Measurements from ENCODE around the gene VPS11. TPM values are rescaled to one million over a fixed set of nuclear protein-coding genes. Genes with fewer than 3 reads are reported as not detected.
"Not testable (repeated sequence)": the region's sequence is repeated elsewhere in the genome, so short reads cannot be mapped to it uniquely, and the experiment has no call there.

VPS11 gene
- polyA plus RNA-seq, 1 experiment, result 15.9 TPM

GRCh38 chr11:119055901-119056300 lies 11.7 kb upstream of the VPS11 start:
- Histone ChIP-seq H3K36me3 (ENCODE audit: control insufficient read depth, insufficient read depth, low read length) (peaks cover 32% of the 10 kb centered on the region), H3K4me3 (ENCODE audit: low read depth, low read length) (peak overlapping the region; percentile 87), H3K27me3 (ENCODE audit: control insufficient read depth, insufficient read depth, low read length) (no peaks in the 10 kb centered on the region)
- no peak; the same call in 1 of the 2 replicates for TF ChIP-seq CTCF (IDR thresholded peaks at IDR 0.05; ENCODE audit: insufficient read depth, low read depth, low read length)
- POLR2A ChIA-PET, result no interaction called here
- CTCF ChIA-PET, result interaction anchor here (0.9 to 1.5 kb wide), 5 partner anchors 10 to 79 kb away, joined by 3 to 4 read pairs (median 3); partner anchors contain the start of gene C2CD2L
- DNase-seq (ENCODE audit: low read depth), result no peak

- CTCF ChIA-PET, result interaction anchor here (0.9 to 1.5 kb wide), 4 partner anchors 11 to 79 kb away, joined by 3 to 4 read pairs (median 3); partner anchors contain the start of gene C2CD2L
Measured at GRCh38 chr11:119056421-119056999, 11.1 kb upstream of the VPS11 start.

GRCh38 chr11:119057000-119057769 lies 10.4 kb upstream of the VPS11 start, which contains the start of gene HYOU1:
Gene HYOU1 (minus strand): TSS chr11:119057205. CDS start chr11:119056160, 1,045 bp downstream.
- peaks cover 19% of the 10 kb centered on the region for H3K36me3 ChIP-seq (ENCODE audit: control insufficient read depth, insufficient read depth, low read length)
- ChIA-PET CTCF (interaction anchor here (0.9 to 1.3 kb wide), 3 partner anchors 11 to 80 kb away, joined by 3 to 4 read pairs (median 3); no protein-coding TSS in a partner anchor), POLR2A (no interaction called here)
- H3K27me3 ChIP-seq (ENCODE audit: control insufficient read depth, insufficient read depth, low read length), result no peaks in the 10 kb centered on the region
- peak within 1 kb of the TSS; percentile 87 for H3K4me3 ChIP-seq (ENCODE audit: low read depth, low read length)
- DNase-seq (ENCODE audit: low read depth), result peak; percentile 61
- TF ChIP-seq CTCF (IDR thresholded peaks at IDR 0.05; ENCODE audit: insufficient read depth, low read depth, low read length), result peak; percentile 41

More at GRCh38 chr11:119056421-119056999, 11.1 kb upstream of the VPS11 start:
- H3K36me3 ChIP-seq (ENCODE audit: control insufficient read depth, insufficient read depth, low read length), result peaks cover 26% of the 10 kb centered on the region
- no peak for DNase-seq (ENCODE audit: low read depth)
- no peaks in the 10 kb centered on the region for H3K27me3 ChIP-seq (ENCODE audit: control insufficient read depth, insufficient read depth, low read length)
- no peak for TF ChIP-seq CTCF (IDR thresholded peaks at IDR 0.05; ENCODE audit: insufficient read depth, low read depth, low read length)
- POLR2A ChIA-PET, result no interaction called here
- H3K4me3 ChIP-seq (ENCODE audit: low read depth, low read length), result peak overlapping the region; percentile 87

GRCh38 chr11:119059128-119059527 lies 8.5 kb upstream of the VPS11 start:
- DNase-seq (ENCODE audit: low read depth); H3K36me3 ChIP-seq (ENCODE audit: control insufficient read depth, insufficient read depth, low read length); H3K27me3 ChIP-seq (ENCODE audit: control insufficient read depth, insufficient read depth, low read length); POLR2A ChIA-PET; CTCF ChIA-PET; H3K4me3 ChIP-seq (ENCODE audit: low read depth, low read length): not testable (repeated sequence)

GRCh38 chr11:119061256-119061655 lies 6.4 kb upstream of the VPS11 start:
- Histone ChIP-seq H3K4me3 (ENCODE audit: low read depth, low read length) (no peak overlapping the region), H3K36me3 (ENCODE audit: control insufficient read depth, insufficient read depth, low read length) (no peaks in the 10 kb centered on the region; the same call in 1 of the 2 replicates), H3K27me3 (ENCODE audit: control insufficient read depth, insufficient read depth, low read length) (no peaks in the 10 kb centered on the region)
- DNase-seq (ENCODE audit: low read depth), result no peak
- ChIA-PET POLR2A (no interaction called here), CTCF (interaction anchor here (1.0 kb wide), 1 partner anchor 12 kb away, joined by 3 read pairs; no protein-coding TSS in a partner anchor)
- TF ChIP-seq CTCF (IDR thresholded peaks at IDR 0.05; ENCODE audit: insufficient read depth, low read depth, low read length), result no peak

Data from BJ (cell line).